Measurements from ENCODE around the gene NCKAP5.

Gene NCKAP5

GRCh38 chr2:133148187-133148586 lies 420.1 kb downstream of the NCKAP5 start:
- no peak for DNase-seq (ENCODE audit: low read depth)

GRCh38 chr2:133146893-133147292 lies 421.4 kb downstream of the NCKAP5 start:
- DNase-seq (ENCODE audit: low read depth): no peak

- no peak for DNase-seq (ENCODE audit: low read depth)
These were observed 424.6 kb downstream of the NCKAP5 start for GRCh38 chr2:133143645-133144044.

- DNase-seq (ENCODE audit: low read depth): no peak
These were observed 426.2 kb downstream of the NCKAP5 start for GRCh38 chr2:133142087-133142486.

- DNase-seq (ENCODE audit: low read depth): no peak
These were observed 427.6 kb downstream of the NCKAP5 start for GRCh38 chr2:133140620-133141019.

- no peak for DNase-seq (ENCODE audit: low read depth)
These were observed 428.3 kb downstream of the NCKAP5 start for GRCh38 chr2:133139847-133140533.

- DNase-seq (ENCODE audit: low read depth): no peak
These were observed 429.6 kb downstream of the NCKAP5 start for GRCh38 chr2:133138693-133139092.

GRCh38 chr2:133135035-133135654 lies 433.1 kb downstream of the NCKAP5 start:
- DNase-seq (ENCODE audit: low read depth): no peak

GRCh38 chr2:133130548-133131246 lies 437.6 kb downstream of the NCKAP5 start:
- DNase-seq (ENCODE audit: low read depth): no peak

- no peak for DNase-seq (ENCODE audit: low read depth)
These were observed 443.8 kb downstream of the NCKAP5 start for GRCh38 chr2:133124446-133124845.

GRCh38 chr2:133123904-133124303 lies 444.4 kb downstream of the NCKAP5 start:
- DNase-seq (ENCODE audit: low read depth): no peak

- DNase-seq (ENCODE audit: low read depth): no peak
These were observed 444.9 kb downstream of the NCKAP5 start for GRCh38 chr2:133123393-133123792.

- no peak for DNase-seq (ENCODE audit: low read depth)
These were observed 445.7 kb downstream of the NCKAP5 start for GRCh38 chr2:133122529-133122928.

GRCh38 chr2:133120310-133120709 lies 448.0 kb downstream of the NCKAP5 start:
- DNase-seq (ENCODE audit: low read depth): no peak

- no peak for DNase-seq (ENCODE audit: low read depth)
These were observed 458.1 kb downstream of the NCKAP5 start for GRCh38 chr2:133110201-133110600.

- DNase-seq (ENCODE audit: low read depth): no peak
These were observed 458.5 kb downstream of the NCKAP5 start for GRCh38 chr2:133109772-133110171.

- DNase-seq (ENCODE audit: low read depth): no peak
These were observed 461.0 kb downstream of the NCKAP5 start for GRCh38 chr2:133107058-133107815.

GRCh38 chr2:133104871-133105270 lies 463.4 kb downstream of the NCKAP5 start:
- DNase-seq (ENCODE audit: low read depth): no peak

- DNase-seq (ENCODE audit: low read depth): no peak
These were observed 469.5 kb downstream of the NCKAP5 start for GRCh38 chr2:133098787-133099186.

GRCh38 chr2:133097666-133098065 lies 470.6 kb downstream of the NCKAP5 start:
- DNase-seq (ENCODE audit: low read depth): no peak

- DNase-seq (ENCODE audit: low read depth): no peak
These were observed 475.7 kb downstream of the NCKAP5 start for GRCh38 chr2:133092571-133092970.

GRCh38 chr2:133090358-133090757 lies 477.9 kb downstream of the NCKAP5 start:
- DNase-seq (ENCODE audit: low read depth): no peak

GRCh38 chr2:133086176-133086575 lies 482.1 kb downstream of the NCKAP5 start:
- DNase-seq (ENCODE audit: low read depth): no peak
